ENCODE data around the gene DLG2.

DNA sequence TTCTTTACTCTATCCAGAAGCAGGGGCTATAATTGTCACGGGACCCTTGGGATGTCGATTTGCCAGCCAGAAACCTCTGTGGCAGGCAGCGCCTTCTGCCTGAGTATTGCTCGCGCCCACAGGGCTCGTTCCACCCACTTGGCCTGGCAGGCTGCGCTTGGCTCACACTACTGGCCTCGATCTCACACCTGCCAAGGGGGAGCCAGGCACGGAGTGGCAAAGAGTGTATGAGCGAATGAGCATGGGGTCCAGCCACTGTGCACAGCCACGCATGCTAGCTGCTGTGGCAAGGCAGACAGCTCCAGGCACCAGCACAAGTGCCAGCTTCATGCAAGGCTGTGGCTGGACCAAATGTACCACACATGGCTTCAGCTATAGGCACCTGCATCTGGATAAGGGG is 599.8 kb downstream of the DLG2 start:
- no peak for TF ChIP-seq CTCF (IDR thresholded peaks at IDR 0.05; ENCODE audit: low read depth, low read length, poor library complexity, severe bottlenecking)
- TF ChIP-seq EZH2phosphoT487 (IDR thresholded peaks at IDR 0.05; ENCODE audit: borderline replicate concordance, low read length) = no peak

Data from DOHH2 (cell line).